Measurements from ENCODE around the gene CYB561D1. TPM values are rescaled to one million over a fixed set of nuclear protein-coding genes. Genes with fewer than 3 reads are reported as not detected.

The CYB561D1 gene
- total RNA-seq, 1 donor from 2014 or later: 26.8 TPM

DNA sequence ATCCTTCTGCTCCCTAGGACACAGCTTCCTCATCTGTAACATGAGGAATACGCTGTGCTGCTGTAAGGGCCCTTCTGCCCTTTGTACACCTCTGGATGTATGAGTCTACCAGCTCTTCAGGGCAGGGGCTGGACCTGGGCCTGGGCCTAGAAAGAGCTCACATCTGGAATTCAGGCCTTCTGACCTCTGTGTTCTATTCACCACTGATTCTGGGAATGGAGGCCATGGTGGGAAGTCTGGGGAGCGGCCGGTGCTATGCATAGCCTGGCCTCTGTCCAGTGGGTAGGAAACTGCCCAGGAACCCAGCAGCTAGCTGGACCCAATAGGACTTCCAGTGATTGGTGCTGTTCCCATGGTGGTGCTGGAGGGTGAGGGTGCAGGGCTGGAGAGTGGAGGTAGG lies 34.8 kb downstream of the CYB561D1 start:
- H3K4me3 ChIP-seq: no peak overlapping the region
- TF ChIP-seq, protein P1, sequence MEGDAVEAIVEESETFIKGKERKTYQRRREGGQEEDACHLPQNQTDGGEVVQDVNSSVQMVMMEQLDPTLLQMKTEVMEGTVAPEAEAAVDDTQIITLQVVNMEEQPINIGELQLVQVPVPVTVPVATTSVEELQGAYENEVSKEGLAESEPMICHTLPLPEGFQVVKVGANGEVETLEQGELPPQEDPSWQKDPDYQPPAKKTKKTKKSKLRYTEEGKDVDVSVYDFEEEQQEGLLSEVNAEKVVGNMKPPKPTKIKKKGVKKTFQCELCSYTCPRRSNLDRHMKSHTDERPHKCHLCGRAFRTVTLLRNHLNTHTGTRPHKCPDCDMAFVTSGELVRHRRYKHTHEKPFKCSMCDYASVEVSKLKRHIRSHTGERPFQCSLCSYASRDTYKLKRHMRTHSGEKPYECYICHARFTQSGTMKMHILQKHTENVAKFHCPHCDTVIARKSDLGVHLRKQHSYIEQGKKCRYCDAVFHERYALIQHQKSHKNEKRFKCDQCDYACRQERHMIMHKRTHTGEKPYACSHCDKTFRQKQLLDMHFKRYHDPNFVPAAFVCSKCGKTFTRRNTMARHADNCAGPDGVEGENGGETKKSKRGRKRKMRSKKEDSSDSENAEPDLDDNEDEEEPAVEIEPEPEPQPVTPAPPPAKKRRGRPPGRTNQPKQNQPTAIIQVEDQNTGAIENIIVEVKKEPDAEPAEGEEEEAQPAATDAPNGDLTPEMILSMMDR (IDR thresholded peaks at IDR 0.05): no peak
- H3K27me3 ChIP-seq: no peaks in the 10 kb centered on the region
- intact Hi-C loops (cut with DNase I): no loop called here
- no peak for DNase-seq (ENCODE audit: low spot score in 2 of 2)
- H3K4me1 ChIP-seq: peaks cover 0 to 4% of the 10 kb centered on the region in 2 donors
- no peak overlapping the region for H3K27ac ChIP-seq
- H3K9me3 ChIP-seq: no peaks in the 10 kb centered on the region
- no peaks in the 10 kb centered on the region for H3K36me3 ChIP-seq

DNA sequence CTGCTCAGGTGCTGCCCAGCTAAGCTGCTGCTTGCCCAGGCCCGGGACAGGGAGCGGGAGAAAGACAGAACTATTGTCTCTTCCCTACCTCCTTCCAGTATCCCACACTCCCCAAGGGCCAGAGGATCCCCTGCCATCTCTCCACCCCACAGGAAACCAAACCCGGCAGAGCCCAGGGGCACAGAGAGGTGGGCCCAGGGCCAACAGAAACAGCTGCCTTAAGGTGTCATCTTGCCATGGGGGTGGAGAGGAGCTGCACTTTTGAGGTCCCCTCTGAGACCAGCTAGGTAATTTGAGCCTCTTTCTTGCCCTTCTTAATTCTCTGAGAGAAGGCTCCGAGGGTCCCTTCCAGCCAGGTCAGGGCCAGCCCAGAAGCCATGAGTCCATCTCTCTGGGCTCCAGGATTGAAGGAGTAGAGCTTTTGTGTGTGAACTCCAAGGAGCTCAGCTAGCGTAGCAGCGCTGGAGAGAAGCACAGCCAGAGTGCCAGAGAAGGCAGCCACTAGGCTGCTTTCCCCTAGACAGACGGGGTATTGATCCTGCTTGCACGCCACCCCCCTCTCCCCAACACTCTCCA lies 36.1 kb downstream of the CYB561D1 start:
- no peak for DNase-seq (ENCODE audit: low spot score in 2 of 2)
- no peaks in the 10 kb centered on the region for H3K27me3 ChIP-seq
- H3K27ac ChIP-seq: no peak overlapping the region
- TF ChIP-seq, protein P1 (IDR thresholded peaks at IDR 0.05): no peak
- H3K36me3 ChIP-seq: no peaks in the 10 kb centered on the region
- no peaks in the 10 kb centered on the region for H3K9me3 ChIP-seq
- intact Hi-C loops (cut with DNase I): loop anchor here (5.0 kb wide), 1 partner anchor 253 kb away; no protein-coding TSS in a partner anchor
- H3K4me3 ChIP-seq: no peak overlapping the region
- H3K4me1 ChIP-seq: peaks cover 0 to 4% of the 10 kb centered on the region in 2 donors

DNA sequence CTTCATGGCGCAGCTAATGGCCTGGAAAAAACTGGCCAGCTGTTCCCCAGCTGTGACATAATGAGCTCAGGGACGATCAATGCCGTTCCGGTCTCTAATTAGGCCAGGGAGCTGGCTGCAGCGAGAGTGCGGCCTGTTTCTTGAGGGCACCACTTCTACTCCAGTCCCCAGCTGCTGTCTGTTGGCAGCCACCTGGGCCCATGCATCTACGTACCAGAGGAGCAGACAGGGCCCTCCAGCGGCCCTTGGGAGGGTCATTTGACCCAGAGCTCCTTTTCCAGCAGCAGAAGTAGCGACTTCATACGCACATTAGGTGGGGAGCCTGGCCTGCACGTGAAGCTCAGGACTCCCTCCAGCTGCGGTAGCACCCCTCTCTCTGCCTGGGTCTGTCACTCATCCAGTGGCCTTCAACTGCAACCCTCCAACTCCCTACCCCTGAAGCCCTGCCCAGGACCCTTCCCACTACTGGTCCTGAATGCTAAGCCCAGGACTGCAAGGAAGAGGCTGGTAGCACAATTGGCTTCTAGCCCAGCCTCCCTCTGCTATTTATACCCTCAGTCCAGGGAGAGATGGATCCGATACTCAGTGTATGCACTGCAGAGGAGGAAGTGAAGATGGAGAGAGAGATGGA lies 36.7 kb downstream of the CYB561D1 start:
- Histone ChIP-seq H3K4me1 (peaks cover 0 to 4% of the 10 kb centered on the region in 2 donors), H3K4me3 (no peak overlapping the region), H3K9me3 (no peaks in the 10 kb centered on the region), H3K27ac (no peak overlapping the region), H3K27me3 (no peaks in the 10 kb centered on the region), H3K36me3 (no peaks in the 10 kb centered on the region)
- intact Hi-C loops (cut with DNase I): loop anchor here (5.0 kb wide), 1 partner anchor 253 kb away; no protein-coding TSS in a partner anchor
- peak in 1 of 2 donors; percentile 53 for DNase-seq (ENCODE audit: low spot score in 2 of 2)
- TF ChIP-seq, protein P1 (IDR thresholded peaks at IDR 0.05): no peak

DNA sequence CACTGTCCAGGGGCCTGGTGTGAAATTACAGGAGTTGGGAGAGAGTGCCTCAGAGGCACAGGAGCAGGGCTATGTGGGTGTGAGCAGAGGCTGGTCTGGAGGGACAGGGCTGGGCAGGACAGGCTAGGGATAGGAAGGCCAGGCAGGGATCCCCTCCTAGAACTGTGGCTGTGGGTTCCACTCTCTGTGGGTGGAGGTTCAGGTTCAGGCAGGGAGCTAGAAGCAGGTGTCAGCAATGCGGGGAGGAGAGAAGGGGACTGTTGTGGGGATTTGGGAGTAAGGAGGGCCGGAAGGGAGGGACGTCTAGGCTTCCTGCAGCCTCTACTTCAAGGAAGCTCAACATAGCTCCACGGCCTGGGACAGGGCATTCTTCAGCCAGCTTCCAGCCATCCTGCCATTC lies 37.5 kb downstream of the CYB561D1 start:
- DNase-seq (ENCODE audit: low spot score in 2 of 2): no peak
- TF ChIP-seq, protein P1 (IDR thresholded peaks at IDR 0.05): no peak
- Histone ChIP-seq H3K27me3 (no peaks in the 10 kb centered on the region), H3K4me3 (no peak overlapping the region), H3K4me1 (peaks cover 0 to 4% of the 10 kb centered on the region in 2 donors), H3K36me3 (no peaks in the 10 kb centered on the region), H3K27ac (no peak overlapping the region), H3K9me3 (no peaks in the 10 kb centered on the region)
- intact Hi-C loops (cut with DNase I): loop anchor here (5.0 kb wide), 1 partner anchor 254 kb away; no protein-coding TSS in a partner anchor

DNA sequence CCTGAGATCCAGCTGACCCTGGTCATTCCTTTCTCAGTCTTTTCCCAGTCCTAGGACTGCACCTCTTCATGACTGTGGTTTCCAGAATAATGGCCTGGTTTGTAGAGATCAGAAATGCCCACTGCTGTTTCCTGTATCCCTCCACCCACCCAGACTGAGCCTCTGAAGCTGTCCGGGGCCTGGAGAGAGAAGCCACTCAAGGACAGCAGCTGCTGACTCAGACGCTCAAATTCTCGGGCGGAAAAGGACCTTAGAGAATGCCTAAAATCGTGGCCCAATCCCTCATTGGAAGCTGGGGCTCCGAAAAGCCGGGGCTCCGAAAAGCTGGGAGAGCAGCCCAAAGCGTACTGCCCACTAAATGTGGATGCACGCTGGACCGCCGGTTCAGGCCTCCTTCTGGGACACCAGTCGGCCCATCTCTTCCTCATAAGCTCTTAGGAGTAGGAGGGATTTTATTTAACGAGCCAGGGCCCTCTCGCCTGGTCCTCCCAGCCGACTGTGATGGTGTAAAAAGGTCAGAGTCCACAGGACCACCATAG lies 38.0 kb downstream of the CYB561D1 start:
- intact Hi-C loops (cut with DNase I): loop anchor here (1.0 to 5.0 kb wide), 4 partner anchors 38 to 255 kb away; partner anchors contain the start of genes CYB561D1, PSMA5 and SYPL2
- Histone ChIP-seq H3K27ac (no peak overlapping the region), H3K4me1 (peaks cover 0 to 4% of the 10 kb centered on the region in 2 donors), H3K27me3 (no peaks in the 10 kb centered on the region), H3K9me3 (no peaks in the 10 kb centered on the region), H3K4me3 (peak overlapping the region; percentile 11 to 44), H3K36me3 (no peaks in the 10 kb centered on the region)
- TF ChIP-seq, protein P1 (IDR thresholded peaks at IDR 0.05): no peak
- DNase-seq (ENCODE audit: low spot score in 2 of 2): no peak

Measured in ascending aorta (tissue), 2 donors.